ENCODE data around the gene OTULINL. TPM values are rescaled to one million over a fixed set of nuclear protein-coding genes. Genes with fewer than 3 reads are reported as not detected.

The OTULINL gene
- polyA plus RNA-seq, 1 of the 3 experiments (the other 2 are of a cell fraction): 0.26 TPM

- ChIA-PET CTCF (interaction anchor here (0.6 kb wide), 1 partner anchor 224 kb away, joined by 3 read pairs; no protein-coding TSS in a partner anchor), POLR2A (no interaction called here)
- TF ChIP-seq JUND (IDR thresholded peaks at IDR 0.05): no peak
- no peaks in the 10 kb centered on the region for H3K9me2 ChIP-seq
- H3K27ac ChIP-seq (ENCODE audit: low read depth in 2 of 2, low read length in 1 of 2): peak overlapping the region in 1 of 2 experiments; percentile 4; a peak in 1 of 4 replicates
- H3K27me3 ChIP-seq (ENCODE audit: insufficient read depth): peaks cover 17% of the 10 kb centered on the region
- peaks cover 0 to 30% of the 10 kb centered on the region in 2 experiments; a peak in 2 of 4 replicates for H3K4me1 ChIP-seq (ENCODE audit: control insufficient read depth in 1 of 2, insufficient read depth in 2 of 2, low read depth in 1 of 2, low read length in 1 of 2)
- no peak overlapping the region for H3K4me2 ChIP-seq
- H3K79me2 ChIP-seq (ENCODE audit: insufficient read depth): no peaks in the 10 kb centered on the region
- H2AFZ ChIP-seq (ENCODE audit: low read depth): no peak overlapping the region
- no peak overlapping the region for H3K4me3 ChIP-seq (ENCODE audit: low read depth in 2 of 2, low read length in 1 of 2)
- H3K9ac ChIP-seq: no peak overlapping the region
- DNase-seq: no peak
- no peaks in the 10 kb centered on the region for H3F3A ChIP-seq (replicated peaks; ENCODE audit: insufficient read depth)
- H3K36me3 ChIP-seq (replicated peaks in 1 of 2; ENCODE audit: control insufficient read depth in 1 of 2, insufficient read depth in 2 of 2, low read length in 1 of 2): no peaks in the 10 kb centered on the region
- no peaks in the 10 kb centered on the region for H4K20me1 ChIP-seq (ENCODE audit: insufficient read depth)
- 51% methylated on average over 10 of the region's 10 CpGs for WGBS (ENCODE audit: low lambda C conversion rate)
- no peaks in the 10 kb centered on the region for H3K9me3 ChIP-seq
Measured at GRCh38 chr5:14588758-14589543, 7.4 kb downstream of the OTULINL start.

- CTCF ChIA-PET: interaction anchor here (0.7 to 1.8 kb wide), 3 partner anchors 8 to 58 kb away, joined by 3 to 4 read pairs (median 3); no protein-coding TSS in a partner anchor
- DNase-seq: peak; percentile 55
- no peaks in the 10 kb centered on the region; the same call in none of the 2 replicates for H3K27me3 ChIP-seq (ENCODE audit: insufficient read depth)
- TF ChIP-seq SIN3A (IDR thresholded peaks at IDR 0.05; ENCODE audit: borderline replicate concordance, low read depth, low read length) (no peak), USF2 (IDR thresholded peaks at IDR 0.05; ENCODE audit: borderline replicate concordance, low read depth, low read length) (no peak), GATA2 (CRISPR knock-in tag; IDR thresholded peaks at IDR 0.05) (peak; percentile 76), FOXJ3 (CRISPR knock-in tag; IDR thresholded peaks at IDR 0.05) (0 out of 2 replicates have a peak, but pooled peaks have one; percentile 34), SMC3 (IDR thresholded peaks at IDR 0.05; ENCODE audit: low read depth, low read length) (no peak), EZH2phosphoT487 (IDR thresholded peaks at IDR 0.05; ENCODE audit: borderline replicate concordance, low read depth) (no peak), RCOR1 (IDR thresholded peaks at IDR 0.05; ENCODE audit: low read length) (peak; percentile 17; the same call in 1 of the 2 replicates), USF1 (IDR thresholded peaks at IDR 0.05; ENCODE audit: borderline replicate concordance, low read depth) (no peak), CHD2 (IDR thresholded peaks at IDR 0.05; ENCODE audit: low read length, partially characterized antibody) (peak; percentile 58), FOXM1 (IDR thresholded peaks at IDR 0.05; ENCODE audit: low read depth) (no peak), YY1 (IDR thresholded peaks at IDR 0.05; ENCODE audit: low read depth) (no peak), RXRA (IDR thresholded peaks at IDR 0.05; ENCODE audit: borderline replicate concordance, low read depth) (no peak), MAX (IDR thresholded peaks at IDR 0.05; ENCODE audit: low read depth) (no peak), CTCF (IDR thresholded peaks at IDR 0.05) (no peak), JUND (IDR thresholded peaks at IDR 0.05) (no peak), TAF1 (IDR thresholded peaks at IDR 0.05; ENCODE audit: borderline replicate concordance, low read depth, low read length) (no peak), TEAD4 (IDR thresholded peaks at IDR 0.05; ENCODE audit: borderline replicate concordance, insufficient read depth) (no peak), IRF3 (IDR thresholded peaks at IDR 0.05; ENCODE audit: low read depth, low read length) (no peak), GABPA (IDR thresholded peaks at IDR 0.05; ENCODE audit: low read depth) (no peak), EP300 (IDR thresholded peaks at IDR 0.05; ENCODE audit: borderline replicate concordance in 1 of 2, low read depth in 1 of 2, low read length in 1 of 2) (peak in 1 of 2 experiments; percentile 82; a peak in 2 of 4 replicates), MXI1 (IDR thresholded peaks at IDR 0.05; ENCODE audit: low read depth, low read length) (peak; percentile 68; the same call in 1 of the 2 replicates)
Measured at GRCh38 chr5:14590949-14591348, 9.4 kb downstream of the OTULINL start.

More at GRCh38 chr5:14590949-14591348, 9.4 kb downstream of the OTULINL start:
- Histone ChIP-seq H3K36me3 (replicated peaks in 1 of 2; ENCODE audit: control insufficient read depth in 1 of 2, insufficient read depth in 2 of 2, low read length in 1 of 2) (no peaks in the 10 kb centered on the region), H3K4me3 (ENCODE audit: low read depth in 2 of 2, low read length in 1 of 2) (no peak overlapping the region), H3K4me1 (ENCODE audit: control insufficient read depth in 1 of 2, insufficient read depth in 2 of 2, low read depth in 1 of 2, low read length in 1 of 2) (peaks cover 0 to 43% of the 10 kb centered on the region in 2 experiments; a peak in 2 of 4 replicates), H3K9me2 (no peaks in the 10 kb centered on the region), H3K9ac (no peak overlapping the region), H3K79me2 (ENCODE audit: insufficient read depth) (no peaks in the 10 kb centered on the region), H2AFZ (ENCODE audit: low read depth) (no peak overlapping the region), H3K27ac (ENCODE audit: low read depth in 2 of 2, low read length in 1 of 2) (peak overlapping the region in 1 of 2 experiments; percentile 81; a peak in 2 of 4 replicates), H3K9me3 (no peaks in the 10 kb centered on the region), H4K20me1 (ENCODE audit: insufficient read depth) (no peaks in the 10 kb centered on the region), H3F3A (replicated peaks; ENCODE audit: insufficient read depth) (no peaks in the 10 kb centered on the region), H3K4me2 (no peak overlapping the region)
- POLR2A ChIA-PET: interaction anchor here (1.4 kb wide), 1 partner anchor 8 kb away, joined by 4 read pairs; no protein-coding TSS in a partner anchor
- WGBS (ENCODE audit: low lambda C conversion rate): 32% methylated on average over 2 of the region's 2 CpGs
